HFFc6 (cell line): Measurements from ENCODE around the gene RNF32. TPM values are rescaled to one million over a fixed set of nuclear protein-coding genes. Genes with fewer than 3 reads are reported as not detected.
A peak's percentile ranks its signal among the peaks of the same experiment; 100 is the strongest.
"Not testable (repeated sequence)": the region's sequence is repeated elsewhere in the genome, so short reads cannot be mapped to it uniquely, and the experiment has no call there.

Experiments used
- DNase-seq: peaks from one replicate; pipeline ENCODE4 v3.0.0-alpha.2; 2018
- H3K27ac Mint-ChIP-seq: 2 replicates; pipeline ENCODE4 v1.8.0; 2020; ENCODE audit warnings: mild to moderate bottlenecking, mixed read lengths
- H3K27me3 Mint-ChIP-seq: 2 replicates; pipeline ENCODE4 v1.8.0; 2021; ENCODE audit warnings: mild to moderate bottlenecking, moderate library complexity, mixed read lengths; ENCODE audit not compliant: insufficient read depth
- H3K36me3 Mint-ChIP-seq: 2 replicates; pipeline ENCODE4 v1.8.0; 2021; ENCODE audit warnings: low read depth, mixed read lengths
- H3K4me1 Mint-ChIP-seq: 2 replicates; pipeline ENCODE4 v1.8.0; 2020; ENCODE audit warnings: low read depth, mixed read lengths
- H3K4me3 Mint-ChIP-seq: 2 replicates; pipeline ENCODE4 v1.8.0; 2020; ENCODE audit warnings: mild to moderate bottlenecking, moderate library complexity, mixed read lengths
- H3K9me3 Mint-ChIP-seq: 2 replicates; pipeline ENCODE4 v1.8.0; 2020; ENCODE audit warnings: mild to moderate bottlenecking, mixed read lengths
- CTCF ChIP-seq: fragments of 200-600 bp; sonication (generic); IDR thresholded peaks from 2 replicates; pipeline ENCODE4 v1.5.0; 2021; ENCODE audit warnings: antibody characterized with exemption, mild to moderate bottlenecking
- total RNA-seq, 6 experiments: library from RNA; stranded (reverse); fragmentation: NEBNext Ultra II Directional; extraction: Animal tissue kit (Norgen Biotek cat#: 25700); gene quantifications; 2 replicates in 1 of 6; 3 replicates in 5 of 6; pipeline ENCODE4 v1.2.3, GENCODE V29; 2021

RNF32 gene
- total RNA-seq, 6 experiments from 2014 or later = 0.94 to 2.5 (median 1.4) TPM

- no peaks in the 10 kb centered on the region for H3K4me1 Mint-ChIP-seq
- no peaks in the 10 kb centered on the region for H3K36me3 Mint-ChIP-seq
- DNase-seq = no peak
- H3K27me3 Mint-ChIP-seq = peaks cover 17% of the 10 kb centered on the region
- TF ChIP-seq CTCF = no peak
- no peak overlapping the region for H3K4me3 Mint-ChIP-seq
- no peak overlapping the region for H3K27ac Mint-ChIP-seq
- H3K9me3 Mint-ChIP-seq = no peaks in the 10 kb centered on the region; the same call in 1 of the 2 replicates
These were observed 23.4 kb upstream of the RNF32 start for GRCh38 chr7:156617215-156617614.

- H3K36me3 Mint-ChIP-seq = no peaks in the 10 kb centered on the region
- H3K27ac Mint-ChIP-seq = no peak overlapping the region
- no peak for DNase-seq
- H3K4me1 Mint-ChIP-seq = no peaks in the 10 kb centered on the region
- TF ChIP-seq CTCF = no peak
- no peaks in the 10 kb centered on the region; the same call in 1 of the 2 replicates for H3K9me3 Mint-ChIP-seq
- peaks cover 17% of the 10 kb centered on the region for H3K27me3 Mint-ChIP-seq
- H3K4me3 Mint-ChIP-seq = no peak overlapping the region
These were observed 22.3 kb upstream of the RNF32 start for GRCh38 chr7:156618078-156618779.

- no peak overlapping the region for H3K4me3 Mint-ChIP-seq
- H3K27me3 Mint-ChIP-seq = peaks cover 17% of the 10 kb centered on the region
- no peaks in the 10 kb centered on the region for H3K36me3 Mint-ChIP-seq
- no peaks in the 10 kb centered on the region; the same call in 1 of the 2 replicates for H3K9me3 Mint-ChIP-seq
- DNase-seq = no peak
- H3K4me1 Mint-ChIP-seq = no peaks in the 10 kb centered on the region
- no peak overlapping the region for H3K27ac Mint-ChIP-seq
- TF ChIP-seq CTCF = no peak
These were observed 21.7 kb upstream of the RNF32 start for GRCh38 chr7:156618780-156619367.

GRCh38 chr7:156619488-156620290, 20.9 kb upstream of the RNF32 start:
- not testable (repeated sequence) for H3K27ac Mint-ChIP-seq, H3K36me3 Mint-ChIP-seq, H3K9me3 Mint-ChIP-seq, H3K4me1 Mint-ChIP-seq, DNase-seq
- H3K27me3 Mint-ChIP-seq = peaks cover 12% of the 10 kb centered on the region
- peak overlapping the region; percentile 10; the same call in 1 of the 2 replicates for H3K4me3 Mint-ChIP-seq

GRCh38 chr7:156620291-156620675, 20.3 kb upstream of the RNF32 start:
- DNase-seq = no peak
- no peaks in the 10 kb centered on the region for H3K4me1 Mint-ChIP-seq
- H3K27me3 Mint-ChIP-seq = peaks cover 9% of the 10 kb centered on the region
- no peak for TF ChIP-seq CTCF
- H3K36me3 Mint-ChIP-seq = no peaks in the 10 kb centered on the region
- H3K27ac Mint-ChIP-seq = no peak overlapping the region
- no peak overlapping the region for H3K4me3 Mint-ChIP-seq
- H3K9me3 Mint-ChIP-seq = no peaks in the 10 kb centered on the region; the same call in 1 of the 2 replicates
